Stimulated activated CD8-positive, alpha-beta memory T cell treated with anti-CD3 and anti-CD28 coated beads, Interleukin-7, amount 100 ng/mL, for 48 hours (primary cell): Measurements from ENCODE around the gene GUK1.
"Not testable (repeated sequence)": the region's sequence is repeated elsewhere in the genome, so short reads cannot be mapped to it uniquely, and the experiment has no call there.

Source experiments
- DNase-seq, 2 donors: peaks; one replicate each; pipeline ENCODE4 v3.0.0-alpha.2; 2020; ENCODE audit warnings: low read depth in 1 of 2; ENCODE audit errors: extremely low read depth in 1 of 2

GUK1 gene

DNA sequence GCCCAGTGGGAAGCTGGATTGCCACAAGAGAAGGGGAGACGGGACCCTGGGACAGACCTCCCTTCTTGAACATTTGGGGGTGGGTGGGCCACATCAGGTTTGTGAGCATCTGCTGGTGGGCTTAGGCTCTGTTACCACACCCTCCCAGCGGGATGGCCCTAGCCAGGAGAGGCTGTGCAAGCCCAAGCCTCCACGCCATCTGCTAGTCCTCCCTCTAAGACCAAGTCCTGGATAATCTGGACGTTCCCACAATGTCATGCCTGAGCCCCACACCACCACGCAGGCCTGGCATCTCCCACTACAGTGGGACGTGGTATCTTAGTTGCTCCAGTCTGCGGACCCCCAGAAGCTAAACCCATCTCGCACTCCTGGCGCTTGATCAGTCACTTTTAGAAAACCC lies 21.8 kb downstream of the GUK1 start:
- DNase-seq, result no peak

DNA sequence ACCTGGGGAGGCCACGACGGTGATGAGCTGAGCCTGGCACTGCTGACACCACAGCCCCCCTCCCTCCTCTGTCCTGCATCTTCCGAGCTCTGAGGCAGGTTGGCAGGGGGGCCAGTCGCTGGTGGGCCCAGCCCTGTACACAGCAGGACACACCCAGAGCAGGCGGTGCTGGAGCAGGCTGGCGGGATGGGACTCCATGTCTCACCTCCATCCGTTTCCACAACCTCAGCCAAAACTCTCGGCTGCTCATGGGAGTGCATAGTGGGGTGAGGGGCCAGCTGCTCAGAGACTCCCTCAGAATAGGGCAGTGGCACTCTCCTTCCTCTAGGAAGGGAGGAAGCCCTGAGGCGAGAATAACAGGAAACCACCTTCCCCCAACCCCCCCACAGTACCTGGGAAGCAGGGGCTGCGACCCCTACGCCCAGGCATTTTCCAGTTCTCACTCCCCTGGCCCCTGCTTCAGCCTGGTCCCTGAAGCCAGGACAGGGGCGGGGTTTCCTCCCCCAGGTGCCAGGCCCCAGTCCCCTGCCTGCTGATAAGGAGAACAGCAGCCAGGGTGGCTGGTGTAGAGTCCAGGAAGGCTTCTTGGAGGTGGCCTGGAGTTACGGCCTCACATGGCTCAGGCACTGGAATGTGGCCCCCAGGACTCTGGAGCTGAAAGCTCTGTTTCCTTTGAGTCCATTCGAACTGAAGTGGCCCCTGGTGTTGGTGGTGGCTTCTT lies 22.4 kb downstream of the GUK1 start:
- DNase-seq, result no peak

DNA sequence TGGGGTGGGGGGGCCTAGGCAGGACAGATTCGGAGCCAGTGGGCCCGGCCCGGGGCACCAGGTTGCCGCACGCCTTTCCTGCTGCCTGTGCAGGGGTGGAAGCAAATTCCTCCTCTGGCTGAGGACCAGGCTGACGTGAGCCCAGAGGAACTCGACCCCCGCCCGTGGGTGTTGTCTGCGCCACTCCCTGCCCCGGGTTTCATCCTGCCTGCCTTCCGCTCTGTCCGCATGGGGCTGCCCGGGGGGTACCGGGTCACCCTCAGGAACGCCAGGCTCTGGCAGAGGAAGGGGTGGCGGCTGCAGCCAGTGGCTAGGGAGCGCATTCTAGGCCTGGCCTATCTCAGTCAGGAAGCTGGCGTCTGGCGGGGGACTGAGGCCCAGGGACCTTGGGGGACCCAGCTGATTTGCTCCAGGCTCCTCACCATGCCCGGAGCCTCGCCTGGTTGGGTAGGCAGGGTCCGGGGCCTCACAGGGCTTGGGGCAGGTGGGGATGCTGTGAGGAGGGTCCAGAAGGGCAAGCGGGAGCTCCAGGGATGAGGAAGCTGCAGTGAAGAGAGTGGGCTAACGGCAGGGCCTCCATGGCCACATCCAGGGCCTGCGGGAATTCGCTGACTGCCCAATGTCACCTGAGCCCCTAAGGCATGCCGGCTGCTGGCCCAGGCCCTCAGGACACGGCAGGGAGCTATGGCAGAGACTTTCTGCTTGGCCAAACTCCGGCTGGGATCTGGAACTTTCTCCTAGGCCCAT lies 23.1 kb downstream of the GUK1 start:
- DNase-seq, result no peak

DNA sequence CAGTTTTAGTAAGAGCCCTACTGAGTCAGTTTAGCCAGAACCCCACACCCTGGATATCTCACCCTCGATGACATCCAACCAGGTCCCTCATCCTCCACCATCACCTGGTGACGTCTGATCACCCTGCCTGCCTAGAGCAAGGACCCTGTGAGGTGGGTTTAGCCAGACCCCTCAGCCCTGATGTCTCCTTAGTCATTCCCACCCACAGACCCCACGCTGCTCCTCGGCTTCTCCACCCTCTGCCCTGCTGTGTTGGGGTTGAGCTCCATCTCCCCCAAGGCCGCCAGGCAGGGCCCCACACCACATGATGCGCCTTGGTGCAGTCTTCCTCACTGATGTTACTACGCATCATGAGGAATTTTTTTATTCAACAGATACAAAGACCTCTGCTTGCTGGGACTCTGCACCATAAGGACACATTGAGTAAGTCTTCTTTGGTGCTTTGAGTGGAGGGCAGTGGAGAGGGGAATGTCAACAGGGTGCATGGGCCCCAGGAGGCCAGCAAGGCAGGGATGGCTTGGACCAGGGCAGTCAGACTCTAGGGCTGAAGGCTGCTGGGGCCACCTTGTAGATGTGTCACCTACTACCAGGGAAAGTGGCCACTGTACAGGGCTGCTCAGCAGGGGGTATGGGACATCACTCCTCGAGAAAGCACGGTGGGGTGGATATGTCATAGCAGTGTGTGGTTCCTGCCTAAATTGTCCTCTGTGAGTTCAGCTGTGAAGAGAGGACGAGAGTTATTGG lies 23.9 kb downstream of the GUK1 start:
- DNase-seq, result no peak

DNA sequence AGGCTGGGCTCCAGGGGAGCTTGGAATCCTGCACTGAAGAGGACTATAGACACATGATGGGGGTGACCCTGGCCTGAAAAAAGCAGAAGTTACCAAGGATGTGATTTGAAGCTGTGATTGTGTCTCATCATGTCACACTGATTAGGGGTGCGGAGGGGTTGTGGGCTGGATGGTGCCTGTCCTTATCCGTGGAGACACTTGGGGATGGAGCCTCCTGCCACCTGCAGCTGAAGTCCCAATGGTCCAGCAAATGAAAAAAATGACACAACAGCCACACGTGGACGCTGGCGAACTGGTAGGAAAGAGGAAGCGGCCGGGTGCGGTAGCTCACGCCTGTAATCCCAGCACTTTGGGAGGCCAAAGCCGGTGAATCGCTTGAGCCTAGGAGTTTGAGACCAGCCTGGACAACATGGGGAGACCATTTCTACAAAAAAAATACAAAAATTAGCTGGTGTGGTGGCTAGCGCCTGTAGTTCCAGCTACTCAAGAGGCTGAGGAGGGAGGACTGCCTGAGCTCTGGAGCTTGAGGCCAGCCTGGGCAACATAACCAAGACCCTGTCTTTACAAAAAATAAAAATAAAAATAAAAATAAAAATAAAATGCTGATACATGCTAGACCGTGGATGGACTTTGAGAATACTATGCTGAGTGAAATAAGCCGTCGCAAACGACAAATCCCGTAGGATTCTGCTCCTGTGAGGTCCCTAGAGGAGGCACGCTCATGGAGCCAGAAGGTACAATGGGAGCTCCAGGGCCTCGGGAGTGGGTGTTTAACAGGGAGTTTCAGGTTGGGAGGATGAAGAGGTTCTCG lies 24.7 kb downstream of the GUK1 start:
- DNase-seq, result no peak

DNA sequence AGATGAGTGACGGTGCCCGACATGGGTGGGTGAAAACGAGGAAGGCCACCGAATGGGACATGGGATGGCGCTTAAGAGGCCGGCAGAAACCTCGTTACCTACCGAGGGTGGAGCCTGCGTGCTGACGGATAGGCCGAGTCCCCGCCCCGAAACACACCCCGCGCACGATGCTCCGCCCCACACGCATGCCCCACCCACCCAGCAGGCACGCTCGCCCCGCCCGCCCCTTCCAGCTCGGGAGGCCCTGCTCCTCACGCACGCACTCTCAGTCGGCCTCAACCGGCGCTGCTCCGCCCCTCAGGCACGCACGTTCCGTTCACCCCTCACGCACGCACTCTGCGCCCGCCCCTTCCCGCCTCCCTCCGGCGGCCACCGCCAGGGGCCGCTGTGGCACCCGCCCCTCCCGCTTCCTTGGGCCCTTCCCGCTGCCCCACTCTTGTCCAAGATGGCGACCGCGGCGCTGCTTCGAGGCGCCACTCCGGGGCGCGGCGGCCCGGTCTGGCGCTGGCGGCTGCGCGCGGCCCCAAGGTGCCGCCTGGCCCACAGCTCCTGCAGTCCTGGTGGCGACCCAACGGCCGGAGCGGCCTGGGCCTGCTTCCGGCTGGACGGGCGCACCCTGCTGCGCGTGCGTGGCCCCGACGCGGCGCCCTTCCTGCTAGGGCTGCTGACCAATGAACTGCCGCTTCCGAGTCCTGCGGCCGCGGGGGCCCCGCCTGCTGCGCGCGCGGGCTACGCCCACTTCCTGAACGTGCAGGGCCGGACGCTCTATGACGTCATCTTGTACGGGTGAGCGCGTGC lies 25.5 kb downstream of the GUK1 start, which contains the start of gene IBA57:
Gene IBA57 (plus strand): TSS at position 433 of the 798 bp plus-strand sequence. CDS start 13 bp downstream, at position 446.
- DNase-seq, result peak; percentile 98 to 99

DNA sequence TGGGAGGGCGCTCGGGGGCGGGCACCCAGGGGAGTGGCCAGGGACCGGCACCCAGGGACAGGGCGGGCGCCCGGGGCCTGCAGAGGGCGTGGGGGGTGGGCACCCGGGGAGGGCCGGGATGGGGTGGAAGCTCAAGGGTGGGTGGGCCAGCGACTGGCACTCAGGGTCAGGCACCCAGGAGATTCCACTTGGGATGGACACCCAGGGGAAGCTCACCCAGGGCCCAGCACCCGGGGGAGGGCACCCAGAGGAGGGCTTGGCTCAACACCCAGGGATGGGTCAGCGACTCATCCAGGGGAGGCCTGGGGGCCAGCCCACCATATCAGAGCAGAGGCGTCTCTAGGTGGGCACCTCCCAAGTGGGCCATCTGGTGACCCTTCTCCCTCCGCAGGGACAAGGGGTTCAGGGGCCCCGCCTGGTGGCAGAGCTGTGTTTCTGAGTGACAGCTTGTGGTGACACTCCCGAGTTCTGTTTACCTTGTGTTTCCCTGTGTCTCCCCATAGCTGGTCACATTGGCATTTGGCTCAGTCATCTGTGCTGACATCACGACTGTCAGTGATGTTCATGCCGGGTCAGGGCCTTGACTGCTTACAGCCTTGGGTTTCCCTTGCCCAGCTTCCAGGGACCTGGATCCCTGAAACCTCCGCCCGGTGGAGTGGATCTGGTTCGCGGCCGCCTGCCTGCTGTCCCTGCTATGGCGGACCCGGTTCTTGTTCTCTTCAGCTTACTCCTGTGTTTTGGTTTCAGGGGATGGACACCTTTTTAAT lies 26.3 kb downstream of the GUK1 start:
- DNase-seq, result peak in 1 of 2 donors; percentile 25

DNA sequence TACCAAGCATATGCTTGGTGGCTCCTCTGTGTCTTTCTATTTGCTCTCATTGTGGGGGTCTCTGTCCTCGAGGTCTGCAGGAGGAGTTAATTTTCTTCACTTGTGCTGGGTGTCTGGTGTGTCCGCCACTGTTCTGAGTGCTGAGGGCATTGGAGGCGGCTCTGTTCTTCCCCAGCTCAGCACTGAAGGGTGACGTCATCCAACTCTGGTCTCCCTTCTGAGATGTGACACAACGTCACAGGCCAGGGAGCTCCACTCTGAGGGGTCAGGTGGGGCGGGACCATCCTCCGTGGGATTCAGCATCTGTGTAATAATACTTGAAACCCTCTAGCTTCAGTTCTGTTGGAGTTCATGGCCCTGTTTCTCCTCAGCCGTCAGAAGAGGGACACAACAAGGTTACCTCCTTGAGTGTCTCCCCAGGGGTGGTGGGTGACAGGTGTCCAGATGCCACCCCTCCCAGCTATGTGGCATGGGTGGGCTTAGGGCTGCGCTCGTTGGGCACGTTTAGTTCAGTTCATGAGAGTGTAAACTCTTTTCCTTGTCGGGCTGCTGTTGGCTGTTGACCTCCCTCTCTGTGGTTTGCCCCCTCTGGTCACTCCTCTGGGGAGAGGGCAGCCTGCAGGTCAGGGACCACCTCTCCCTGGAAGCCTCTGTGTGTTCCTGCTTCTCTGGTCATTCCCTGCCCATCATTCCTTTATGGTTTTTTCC lies 28.6 kb downstream of the GUK1 start:
- DNase-seq, result no peak

DNA sequence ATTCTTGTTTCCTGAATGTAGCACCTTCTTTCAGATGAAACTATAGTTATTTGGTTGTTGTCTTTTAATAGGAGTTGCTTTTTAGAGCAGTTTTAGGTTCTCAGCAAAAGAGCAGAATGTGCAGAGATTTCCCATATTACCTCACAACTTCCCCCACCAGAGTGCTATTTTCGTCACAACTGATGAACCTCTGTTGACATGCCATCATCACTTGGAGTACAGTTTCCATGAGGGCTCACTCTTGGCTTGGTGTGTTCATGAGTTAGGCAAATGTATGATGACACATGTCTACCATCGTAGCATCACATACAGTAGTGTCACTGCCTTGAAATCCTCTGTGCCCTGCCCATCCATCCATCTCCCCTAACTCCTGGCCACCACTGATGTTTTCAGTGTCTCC lies 29.3 kb downstream of the GUK1 start:
- DNase-seq, result no peak

DNA sequence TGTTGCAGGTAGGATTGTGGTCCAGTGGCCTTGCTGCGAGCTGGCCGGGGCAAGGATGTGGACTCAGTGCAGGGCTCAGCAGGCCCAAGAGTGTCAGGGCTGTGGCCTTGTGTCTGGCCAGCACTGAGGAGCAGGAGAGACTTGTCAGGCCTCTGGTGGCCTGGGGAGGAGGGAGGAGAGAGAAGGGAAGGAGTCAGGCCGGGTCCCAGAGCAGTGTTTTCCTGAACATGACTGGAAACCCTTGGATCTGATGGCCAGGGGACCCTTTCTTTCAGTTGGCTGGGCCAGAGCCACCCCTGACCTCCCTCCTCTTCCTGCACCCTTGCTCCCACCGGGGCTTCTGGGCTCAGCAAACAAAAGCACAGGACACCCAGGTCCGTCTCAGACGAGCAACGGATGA lies 30.6 kb downstream of the GUK1 start:
- DNase-seq, result no peak

DNA sequence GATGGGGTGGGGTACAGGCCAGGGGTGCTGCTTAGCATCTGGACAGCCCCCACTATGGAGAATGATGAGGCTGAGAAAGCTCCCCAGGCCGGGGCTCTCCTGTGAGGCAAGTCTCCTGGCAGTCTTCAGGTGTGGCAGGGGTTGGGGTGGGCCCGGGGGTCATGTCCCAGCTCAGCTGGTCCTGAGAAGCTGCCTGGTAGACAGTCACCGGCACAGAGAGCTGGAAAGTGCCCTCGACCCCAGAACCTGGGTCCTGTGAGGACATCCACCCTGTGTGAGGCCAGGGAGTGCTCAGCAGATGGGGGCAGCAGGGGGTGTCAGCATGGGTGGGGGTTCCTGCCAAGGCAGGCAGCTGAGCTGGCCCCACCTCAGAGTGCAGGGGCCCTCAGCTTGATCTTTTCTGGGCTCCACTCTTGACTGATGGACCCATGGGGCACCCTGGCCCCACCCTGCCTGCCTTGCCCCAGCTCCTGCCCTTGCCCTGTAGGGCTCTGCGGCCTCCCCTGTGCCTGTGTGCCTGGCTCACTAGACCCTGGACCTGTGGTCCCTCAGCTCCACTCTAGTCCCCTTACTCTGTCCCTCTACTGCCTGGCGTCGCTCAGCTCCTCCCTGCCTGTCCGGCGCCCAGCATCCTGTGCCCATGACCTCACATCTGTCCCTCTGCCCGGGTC lies 31.3 kb downstream of the GUK1 start:
- DNase-seq, result no peak

DNA sequence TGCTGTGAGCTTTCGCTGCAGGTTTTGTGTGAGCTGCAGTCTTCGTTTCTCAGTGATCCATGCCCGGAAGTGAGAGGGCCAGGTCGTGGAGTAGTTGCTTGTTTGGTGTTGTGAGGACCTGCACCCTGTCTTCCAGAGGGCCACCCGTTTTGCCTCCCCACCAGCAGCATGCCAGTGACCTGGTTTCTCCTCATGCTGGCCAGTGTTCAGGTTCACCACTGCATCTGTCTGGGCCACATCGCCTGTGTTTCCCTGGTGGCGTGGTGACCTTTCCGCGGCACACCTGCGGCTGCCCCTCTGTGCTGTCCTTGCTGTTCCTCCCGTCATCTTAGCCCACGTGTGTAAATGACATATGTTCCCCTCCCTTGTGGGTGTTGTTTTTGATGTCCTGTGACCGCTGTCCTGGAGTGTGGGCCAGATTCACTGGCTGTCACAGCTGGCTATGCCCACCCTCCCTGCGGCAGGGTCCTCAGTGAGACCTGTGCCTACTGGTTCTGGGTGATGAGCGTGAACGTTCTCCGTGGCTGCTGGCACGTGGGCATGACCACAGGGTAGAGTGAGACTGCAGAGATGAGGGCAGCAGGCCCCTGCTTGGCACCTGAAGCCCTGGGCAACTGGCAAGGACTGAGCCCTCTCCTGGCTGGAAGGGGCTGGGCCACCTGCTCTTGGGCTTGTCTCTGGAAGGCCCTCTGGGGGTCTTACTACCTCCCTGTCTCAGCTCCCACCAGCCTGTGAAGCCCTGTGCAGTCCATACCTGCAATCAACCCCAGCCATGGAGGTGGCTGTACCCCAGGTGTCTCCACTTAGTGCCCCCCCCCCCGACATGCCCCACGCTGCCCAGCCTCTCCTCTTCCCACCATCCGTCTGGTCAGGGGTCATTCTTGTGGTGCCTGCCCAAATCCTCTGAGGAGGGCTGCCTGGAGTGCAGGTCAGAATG lies 32.8 kb downstream of the GUK1 start:
- no peak for DNase-seq

DNA sequence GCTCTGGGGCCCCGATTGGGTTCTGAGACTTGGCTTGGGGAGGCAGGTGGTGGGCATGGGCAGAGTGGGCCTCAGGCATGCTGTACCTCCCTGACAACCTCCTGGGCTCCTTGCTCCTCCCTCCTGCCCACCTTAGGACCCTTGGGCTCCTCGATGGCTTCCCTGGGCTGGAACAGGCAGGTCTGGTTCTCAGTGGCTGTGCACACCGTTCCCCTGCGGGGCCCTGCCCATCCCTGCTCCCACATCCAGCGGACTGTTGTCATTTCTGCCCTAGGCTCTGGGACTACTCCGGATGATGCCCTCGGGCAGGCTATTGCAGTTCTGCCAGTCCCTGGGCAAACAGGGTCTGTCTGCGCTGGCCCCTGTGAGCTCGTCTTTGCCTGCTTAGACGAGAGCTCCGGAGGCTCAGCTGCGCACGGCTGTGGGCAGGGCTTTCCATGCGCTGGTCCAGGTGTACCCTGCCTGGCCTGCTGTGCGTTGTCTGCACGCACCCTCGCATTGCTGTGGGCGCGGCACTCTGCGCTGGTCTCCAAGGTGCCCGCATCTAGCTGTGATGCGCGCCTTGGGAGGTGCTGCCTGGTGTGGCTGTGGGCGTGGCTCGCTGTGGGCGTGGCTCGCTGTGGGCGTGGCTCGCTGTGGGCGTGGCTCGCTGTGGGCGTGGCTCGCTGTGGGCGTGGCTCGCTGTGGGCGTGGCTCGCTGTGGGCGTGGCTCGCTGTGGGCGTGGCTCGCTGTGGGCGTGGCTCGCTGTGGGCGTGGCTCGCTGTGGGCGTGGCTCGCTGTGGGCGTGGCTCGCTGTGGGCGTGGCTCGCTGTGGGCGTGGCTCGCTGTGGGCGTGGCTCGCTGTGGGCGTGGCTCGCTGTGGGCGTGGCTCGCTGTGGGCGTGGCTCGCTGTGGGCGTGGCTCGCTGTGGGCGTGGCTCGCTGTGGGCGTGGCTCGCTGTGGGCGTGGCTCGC lies 33.7 kb downstream of the GUK1 start:
- DNase-seq, result not testable (repeated sequence)

DNA sequence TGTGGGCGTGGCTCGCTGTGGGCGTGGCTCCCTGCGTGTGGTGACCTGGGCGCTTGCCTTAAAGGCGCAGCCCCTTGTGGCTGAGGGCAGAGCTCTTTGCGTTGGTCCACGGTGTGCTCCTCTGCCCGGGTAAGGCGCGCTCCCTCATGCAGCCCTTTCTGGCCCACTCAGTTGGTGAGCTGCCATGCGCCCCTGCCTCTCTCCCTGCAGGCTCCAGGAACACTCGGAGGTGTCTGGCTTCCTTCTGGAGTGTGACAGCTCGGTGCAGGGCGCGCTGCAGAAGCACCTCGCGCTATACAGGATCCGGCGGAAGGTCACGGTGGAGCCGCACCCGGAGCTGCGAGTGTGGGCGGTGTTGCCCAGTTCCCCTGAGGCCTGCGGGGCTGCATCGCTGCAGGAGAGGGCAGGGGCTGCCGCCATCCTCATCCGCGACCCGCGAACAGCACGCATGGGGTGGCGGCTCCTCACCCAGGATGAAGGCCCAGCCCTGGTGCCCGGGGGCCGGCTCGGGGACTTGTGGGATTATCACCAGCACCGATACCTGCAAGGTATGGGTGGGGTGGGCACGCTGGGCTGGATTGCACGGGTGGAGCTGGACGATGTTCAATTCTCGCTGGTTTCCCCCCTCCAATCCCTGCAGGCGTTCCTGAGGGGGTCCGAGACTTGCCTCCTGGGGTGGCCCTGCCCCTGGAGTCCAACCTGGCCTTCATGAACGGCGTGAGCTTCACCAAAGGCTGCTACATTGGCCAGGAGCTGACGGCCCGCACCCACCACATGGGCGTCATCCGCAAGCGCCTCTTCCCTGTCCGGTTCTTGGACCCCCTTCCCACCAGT lies 34.6 kb downstream of the GUK1 start:
- no peak for DNase-seq
